ENCODE results near the gene GAA. TPM values are rescaled to one million over a fixed set of nuclear protein-coding genes. Genes with fewer than 3 reads are reported as not detected.

Gene GAA
- total RNA-seq, 4 donors from 2014 or later: 35.6 to 73.2 (median 47.4) TPM

DNA sequence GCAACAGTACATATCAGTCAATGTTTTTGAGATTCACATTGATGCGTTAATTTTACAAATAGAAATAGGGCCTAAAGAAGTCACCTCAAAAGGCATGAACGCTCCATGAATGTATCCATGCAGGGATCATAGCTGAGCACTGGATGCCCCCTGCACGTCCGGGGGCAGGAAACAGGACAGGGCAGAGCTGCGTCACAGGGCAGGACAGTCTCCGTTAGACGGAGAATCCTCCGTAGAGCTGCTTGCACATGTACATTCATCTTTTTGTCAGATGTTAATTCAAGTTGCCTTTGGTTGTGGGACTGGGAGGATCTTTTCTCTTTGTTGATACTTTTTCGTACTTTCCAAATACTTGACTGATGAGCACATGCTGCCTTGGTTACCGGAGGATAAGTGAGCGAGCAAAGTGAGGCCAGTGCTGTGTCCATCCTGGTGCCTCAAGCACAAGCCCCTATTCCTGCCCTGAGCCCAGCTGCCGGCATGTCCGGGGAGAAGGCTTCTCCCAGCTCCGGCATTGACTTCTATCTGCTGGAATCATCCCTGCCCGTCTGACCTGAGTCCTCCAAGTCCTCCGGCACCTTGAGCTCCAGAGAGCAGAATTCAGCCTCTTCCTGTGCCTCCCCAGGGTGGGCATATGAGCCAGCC, 15.0 kb downstream of the GAA start:
- WGBS, 2 donors (ENCODE audit: low coverage in 1 of 2): 40 to 62% methylated on average over 15 of the region's 16 CpGs
- no peak overlapping the region for H3K27ac ChIP-seq
- no peak for TF ChIP-seq CTCF (IDR thresholded peaks at IDR 0.05)
- TF ChIP-seq EP300 (IDR thresholded peaks at IDR 0.05): no peak
- TF ChIP-seq POLR2AphosphoS5 (IDR thresholded peaks at IDR 0.05): no peak
- peaks cover 0 to 52% of the 10 kb centered on the region in 2 donors for H3K36me3 ChIP-seq
- H3K27me3 ChIP-seq: no peaks in the 10 kb centered on the region
- no peak overlapping the region for H3K4me3 ChIP-seq
- ATAC-seq: no peak
- no peaks in the 10 kb centered on the region for H3K4me1 ChIP-seq
- no peaks in the 10 kb centered on the region for H3K9me3 ChIP-seq

DNA sequence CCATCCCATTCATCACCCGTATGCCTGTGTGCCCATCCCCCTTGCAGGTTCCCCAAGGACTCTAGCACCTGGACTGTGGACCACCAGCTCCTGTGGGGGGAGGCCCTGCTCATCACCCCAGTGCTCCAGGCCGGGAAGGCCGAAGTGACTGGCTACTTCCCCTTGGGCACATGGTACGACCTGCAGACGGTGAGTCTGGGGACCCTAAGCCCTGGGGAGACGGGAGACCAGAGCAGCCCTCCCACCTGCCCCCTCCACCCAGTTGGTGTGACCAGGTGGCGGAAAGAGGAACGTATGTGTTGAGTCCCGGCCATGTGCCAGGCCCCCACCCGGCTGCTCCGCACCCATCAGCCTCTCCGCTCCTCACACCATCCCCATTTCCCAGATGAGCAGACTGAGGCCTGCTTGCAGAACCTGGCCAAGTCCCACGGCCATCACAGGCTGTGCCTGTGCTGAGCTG, 15.6 kb downstream of the GAA start:
- Histone ChIP-seq H3K27ac (no peak overlapping the region), H3K27me3 (no peaks in the 10 kb centered on the region), H3K4me1 (no peaks in the 10 kb centered on the region), H3K36me3 (peaks cover 0 to 47% of the 10 kb centered on the region in 2 donors), H3K9me3 (no peaks in the 10 kb centered on the region), H3K4me3 (no peak overlapping the region)
- ATAC-seq: no peak
- WGBS, 2 donors (ENCODE audit: low coverage in 1 of 2): 80% methylated on average over 2 of the region's 13 CpGs; no CpG with 5 or more reads in 1 of the 2 donors
- TF ChIP-seq POLR2A (IDR thresholded peaks at IDR 0.05) (no peak), POLR2AphosphoS5 (IDR thresholded peaks at IDR 0.05) (no peak), EP300 (IDR thresholded peaks at IDR 0.05) (no peak), CTCF (IDR thresholded peaks at IDR 0.05) (no peak)

GRCh38 chr17:80117491-80118401, 16.4 kb downstream of the GAA start:
- Histone ChIP-seq H3K4me3 (no peak overlapping the region), H3K27me3 (no peaks in the 10 kb centered on the region), H3K27ac (no peak overlapping the region), H3K4me1 (no peaks in the 10 kb centered on the region), H3K36me3 (peaks cover 0 to 39% of the 10 kb centered on the region in 2 donors), H3K9me3 (no peaks in the 10 kb centered on the region)
- WGBS, 2 donors (ENCODE audit: low coverage in 1 of 2): 100% methylated on average over 1 of the region's 31 CpGs; no CpG with 5 or more reads in 1 of the 2 donors
- TF ChIP-seq POLR2A (IDR thresholded peaks at IDR 0.05) (no peak), EP300 (IDR thresholded peaks at IDR 0.05) (no peak), CTCF (IDR thresholded peaks at IDR 0.05) (no peak), POLR2AphosphoS5 (IDR thresholded peaks at IDR 0.05) (no peak)
- no peak for ATAC-seq

- Histone ChIP-seq H3K27ac (no peak overlapping the region), H3K9me3 (no peaks in the 10 kb centered on the region), H3K4me3 (no peak overlapping the region), H3K36me3 (peaks cover 0 to 31% of the 10 kb centered on the region in 2 donors), H3K27me3 (peaks cover 5% of the 10 kb centered on the region), H3K4me1 (no peaks in the 10 kb centered on the region)
- whole genome bisulfite sequencing, 2 donors (ENCODE audit: low coverage in 1 of 2): 80 to 87% methylated on average over 1 to 7 of the region's 35 CpGs
- no peak for ATAC-seq
- TF ChIP-seq EP300 (IDR thresholded peaks at IDR 0.05) (no peak), POLR2A (IDR thresholded peaks at IDR 0.05) (no peak), POLR2AphosphoS5 (IDR thresholded peaks at IDR 0.05) (no peak), CTCF (IDR thresholded peaks at IDR 0.05) (no peak)
These were observed 17.4 kb downstream of the GAA start for GRCh38 chr17:80118601-80119270.

All from gastroesophageal sphincter (tissue), 4 donors.